HG02763 (cell line): ENCODE results near the gene SOWAHB.
"Not testable (repeated sequence)": the region's sequence is repeated elsewhere in the genome, so short reads cannot be mapped to it uniquely, and the experiment has no call there.

Experiments used
- ATAC-seq: cut with Tn5 transposase; IDR thresholded peaks from one replicate; pipeline ENCODE4 v1.9.1; 2021; ENCODE audit warnings: mild to moderate bottlenecking, moderate library complexity; ENCODE audit not compliant: unreplicated experiment

Gene SOWAHB

GRCh38 chr4:76896614-76897535 is 1.1 kb downstream of the SOWAHB start:
- no peak for ATAC-seq

GRCh38 chr4:76896048-76896447 is 1.9 kb downstream of the SOWAHB start:
- ATAC-seq, result no peak

- no peak for ATAC-seq
Measured at GRCh38 chr4:76895619-76896018, 2.3 kb downstream of the SOWAHB start.

GRCh38 chr4:76894537-76895255 is 3.2 kb downstream of the SOWAHB start:
- no peak for ATAC-seq

- no peak for ATAC-seq
Measured at GRCh38 chr4:76892601-76893000, 5.3 kb downstream of the SOWAHB start.

GRCh38 chr4:76892001-76892400 is 5.9 kb downstream of the SOWAHB start:
- no peak for ATAC-seq

- ATAC-seq, result no peak
Measured at GRCh38 chr4:76886848-76887441, 11.0 kb downstream of the SOWAHB start.

- no peak for ATAC-seq
Measured at GRCh38 chr4:76886214-76886613, 11.7 kb downstream of the SOWAHB start.

GRCh38 chr4:76883147-76883546 is 14.8 kb downstream of the SOWAHB start:
- ATAC-seq, result no peak

- no peak for ATAC-seq
Measured at GRCh38 chr4:76882630-76883029, 15.3 kb downstream of the SOWAHB start.

GRCh38 chr4:76881375-76881774 is 16.6 kb downstream of the SOWAHB start:
- ATAC-seq, result no peak

GRCh38 chr4:76879731-76880364 is 18.1 kb downstream of the SOWAHB start:
- ATAC-seq, result no peak

- not testable (repeated sequence) for ATAC-seq
Measured at GRCh38 chr4:76878641-76879165, 19.2 kb downstream of the SOWAHB start.

- no peak for ATAC-seq
Measured at GRCh38 chr4:76874176-76874575, 23.8 kb downstream of the SOWAHB start.

GRCh38 chr4:76873495-76873894 is 24.4 kb downstream of the SOWAHB start:
- no peak for ATAC-seq

GRCh38 chr4:76872556-76872955 is 25.4 kb downstream of the SOWAHB start:
- no peak for ATAC-seq

- ATAC-seq, result not testable (repeated sequence)
Measured at GRCh38 chr4:76868780-76869179, 29.2 kb downstream of the SOWAHB start.

GRCh38 chr4:76867880-76868655 is 29.9 kb downstream of the SOWAHB start:
- no peak for ATAC-seq

GRCh38 chr4:76867377-76867776 is 30.6 kb downstream of the SOWAHB start:
- ATAC-seq, result no peak

- ATAC-seq, result no peak
Measured at GRCh38 chr4:76866641-76867040, 31.3 kb downstream of the SOWAHB start.
